DND-41 (cell line): ENCODE results near the gene HTR1B.

ENCODE experiments used
- ATAC-seq: fragments of 200-7000 bp; cut with Tn5 transposase; 3 replicates; pipeline ENCODE4 v1.9.1; 2021; ENCODE audit warnings: low read depth; ENCODE audit not compliant: insufficient read depth
- DNase-seq: peaks from one replicate; pipeline ENCODE4 v3.0.0-alpha.2; 2020
- H2AFZ ChIP-seq: 2 replicates; pipeline ENCODE4 v1.6.0; 2012; ENCODE audit warnings: low read depth, low read length
- H3K27ac ChIP-seq: 2 replicates; pipeline ENCODE4 v1.5.1; 2012; ENCODE audit warnings: low read length, inconsistent platforms
- H3K27me3 ChIP-seq: fragments of 200-600 bp; sonication (generic); 2 replicates; pipeline ENCODE4 v1.6.0; 2012; ENCODE audit warnings: low read length, mild to moderate bottlenecking, inconsistent platforms; ENCODE audit not compliant: insufficient read depth, poor library complexity
- H3K36me3 ChIP-seq: 2 replicates; pipeline ENCODE4 v1.5.1; 2012; ENCODE audit warnings: low read length, inconsistent platforms; ENCODE audit not compliant: insufficient read depth
- H3K4me1 ChIP-seq: 2 replicates; pipeline ENCODE4 v1.5.1; 2012; ENCODE audit warnings: mild to moderate bottlenecking, low read length; ENCODE audit not compliant: insufficient read depth
- H3K4me2 ChIP-seq: 2 replicates; pipeline ENCODE4 v1.6.0; 2012; ENCODE audit warnings: mild to moderate bottlenecking, moderate library complexity, low read length, inconsistent platforms; ENCODE audit not compliant: insufficient read depth
- H3K4me3 ChIP-seq, 2 experiments: fragments of 200-600 bp in 1 of 2; shearing (Covaris generic) in 1 of 2; 2 replicates each; pipeline ENCODE4 v1.5.1; 2012 to 2016; ENCODE audit warnings: inconsistent platforms in 2 of 2, low read length in 2 of 2, mild to moderate bottlenecking in 2 of 2, low read depth in 1 of 2, moderate library complexity in 1 of 2
- H3K79me2 ChIP-seq: 2 replicates; pipeline ENCODE4 v1.6.0; 2012; ENCODE audit warnings: low read length, inconsistent platforms; ENCODE audit not compliant: insufficient read depth
- H3K9ac ChIP-seq: 2 replicates; pipeline ENCODE4 v1.6.0; 2012; ENCODE audit warnings: low read depth, mild to moderate bottlenecking, inconsistent platforms, low read length, moderate library complexity
- H3K9me3 ChIP-seq: 2 replicates; pipeline ENCODE4 v1.5.1; 2012; ENCODE audit warnings: low read length, moderate library complexity, mild to moderate bottlenecking, inconsistent platforms; ENCODE audit not compliant: insufficient read depth, severe bottlenecking
- H4K20me1 ChIP-seq: 2 replicates; pipeline ENCODE4 v1.6.0; 2012; ENCODE audit warnings: low read length; ENCODE audit not compliant: insufficient read depth
- EZH2 ChIP-seq: IDR thresholded peaks from 3 replicates; pipeline ENCODE4 v1.6.1; 2012; ENCODE audit warnings: borderline replicate concordance, low read depth, mild to moderate bottlenecking, moderate library complexity, low read length, inconsistent platforms; ENCODE audit not compliant: severe bottlenecking
- TF ChIP-seq, protein P1 (sequence below): IDR thresholded peaks from 2 replicates; pipeline ENCODE4 v1.5.1; 2012; ENCODE audit warnings: borderline replicate concordance, low read length, moderate library complexity, mild to moderate bottlenecking; ENCODE audit not compliant: poor library complexity, severe bottlenecking; ENCODE audit errors: extremely low read depth

Gene HTR1B

GRCh38 chr6:77463308-77463860, at the start of gene HTR1B:
TSS of gene HTR1B (minus strand) at chr6:77463491. CDS start at chr6:77463403, 88 bp downstream.
- no peak for DNase-seq
- Histone ChIP-seq H3K79me2 (no peaks in the 10 kb centered on the region), H3K9me3 (peaks cover 18% of the 10 kb centered on the region), H3K27me3 (no peaks in the 10 kb centered on the region), H3K4me1 (no peaks in the 10 kb centered on the region), H3K36me3 (no peaks in the 10 kb centered on the region), H2AFZ (no peak within 1 kb of the TSS), H3K4me2 (no peak within 1 kb of the TSS), H3K9ac (no peak within 1 kb of the TSS), H4K20me1 (no peaks in the 10 kb centered on the region), H3K27ac (no peak within 1 kb of the TSS), H3K4me3 (no peak within 1 kb of the TSS)
- ATAC-seq = no peak
- TF ChIP-seq, protein P1, sequence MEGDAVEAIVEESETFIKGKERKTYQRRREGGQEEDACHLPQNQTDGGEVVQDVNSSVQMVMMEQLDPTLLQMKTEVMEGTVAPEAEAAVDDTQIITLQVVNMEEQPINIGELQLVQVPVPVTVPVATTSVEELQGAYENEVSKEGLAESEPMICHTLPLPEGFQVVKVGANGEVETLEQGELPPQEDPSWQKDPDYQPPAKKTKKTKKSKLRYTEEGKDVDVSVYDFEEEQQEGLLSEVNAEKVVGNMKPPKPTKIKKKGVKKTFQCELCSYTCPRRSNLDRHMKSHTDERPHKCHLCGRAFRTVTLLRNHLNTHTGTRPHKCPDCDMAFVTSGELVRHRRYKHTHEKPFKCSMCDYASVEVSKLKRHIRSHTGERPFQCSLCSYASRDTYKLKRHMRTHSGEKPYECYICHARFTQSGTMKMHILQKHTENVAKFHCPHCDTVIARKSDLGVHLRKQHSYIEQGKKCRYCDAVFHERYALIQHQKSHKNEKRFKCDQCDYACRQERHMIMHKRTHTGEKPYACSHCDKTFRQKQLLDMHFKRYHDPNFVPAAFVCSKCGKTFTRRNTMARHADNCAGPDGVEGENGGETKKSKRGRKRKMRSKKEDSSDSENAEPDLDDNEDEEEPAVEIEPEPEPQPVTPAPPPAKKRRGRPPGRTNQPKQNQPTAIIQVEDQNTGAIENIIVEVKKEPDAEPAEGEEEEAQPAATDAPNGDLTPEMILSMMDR = no peak

- H3K27ac ChIP-seq = no peak overlapping the region
- H3K4me1 ChIP-seq = no peaks in the 10 kb centered on the region
- peaks cover 18% of the 10 kb centered on the region for H3K9me3 ChIP-seq
- H3K4me2 ChIP-seq = no peak overlapping the region
- H3K27me3 ChIP-seq = no peaks in the 10 kb centered on the region
- H2AFZ ChIP-seq = no peak overlapping the region
- H3K36me3 ChIP-seq = no peaks in the 10 kb centered on the region
- DNase-seq (no peak), ATAC-seq (no peak)
- no peak overlapping the region for H3K4me3 ChIP-seq
- H3K79me2 ChIP-seq = no peaks in the 10 kb centered on the region
- H4K20me1 ChIP-seq = no peaks in the 10 kb centered on the region
- TF ChIP-seq, protein P1 = no peak
- no peak for TF ChIP-seq EZH2
- no peak overlapping the region for H3K9ac ChIP-seq
Measured at GRCh38 chr6:77512554-77512953, 49.3 kb upstream of the HTR1B start.

DNA sequence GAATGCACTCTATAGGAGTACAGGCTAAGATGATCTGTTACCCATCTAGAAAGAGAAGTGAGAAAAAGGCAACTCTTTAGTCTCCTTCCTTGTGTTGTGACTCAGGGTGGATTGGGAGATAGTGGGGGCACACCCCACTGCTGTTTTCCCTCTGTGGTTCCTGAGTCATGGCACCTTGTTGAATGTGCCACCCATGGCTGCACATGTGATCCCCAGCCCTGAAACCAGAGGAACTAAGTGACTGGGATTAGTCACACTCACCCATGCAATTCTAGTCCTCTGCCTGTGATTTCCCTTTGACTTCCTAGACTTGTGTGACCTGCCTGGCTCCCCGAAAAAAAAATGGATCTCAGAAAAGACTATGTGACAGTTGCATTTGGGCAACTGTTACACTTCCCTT, 48.6 kb upstream of the HTR1B start:
- no peak for TF ChIP-seq EZH2
- TF ChIP-seq, protein P1 = no peak
- no peak overlapping the region for H3K9ac ChIP-seq
- no peak overlapping the region for H2AFZ ChIP-seq
- H3K36me3 ChIP-seq = no peaks in the 10 kb centered on the region
- H3K27ac ChIP-seq = no peak overlapping the region
- H3K27me3 ChIP-seq = no peaks in the 10 kb centered on the region
- no peak overlapping the region for H3K4me2 ChIP-seq
- no peaks in the 10 kb centered on the region for H4K20me1 ChIP-seq
- no peak for ATAC-seq
- no peak overlapping the region for H3K4me3 ChIP-seq
- no peaks in the 10 kb centered on the region for H3K4me1 ChIP-seq
- H3K9me3 ChIP-seq = peaks cover 18% of the 10 kb centered on the region
- DNase-seq = no peak
- no peaks in the 10 kb centered on the region for H3K79me2 ChIP-seq

GRCh38 chr6:77502981-77503380, 39.7 kb upstream of the HTR1B start:
- TF ChIP-seq EZH2 = no peak
- TF ChIP-seq, protein P1 = no peak
- H3K4me2 ChIP-seq = no peak overlapping the region
- no peaks in the 10 kb centered on the region for H3K4me1 ChIP-seq
- DNase-seq (no peak), ATAC-seq (no peak)
- no peaks in the 10 kb centered on the region for H4K20me1 ChIP-seq
- no peak overlapping the region for H3K27ac ChIP-seq
- H3K9me3 ChIP-seq = no peaks in the 10 kb centered on the region
- H3K79me2 ChIP-seq = no peaks in the 10 kb centered on the region
- no peaks in the 10 kb centered on the region for H3K36me3 ChIP-seq
- no peak overlapping the region for H2AFZ ChIP-seq
- no peak overlapping the region for H3K9ac ChIP-seq
- no peaks in the 10 kb centered on the region for H3K27me3 ChIP-seq
- H3K4me3 ChIP-seq = no peak overlapping the region
